Spinal cord (tissue), 10 donors: ENCODE results near the gene MITF. TPM values are rescaled to one million over a fixed set of nuclear protein-coding genes. Genes with fewer than 3 reads are reported as not detected.

ENCODE experiments used
- DNase-seq, 6 donors: peaks; one replicate each; pipeline versions ENCODE4 v3.0.0 to v3.0.0-alpha.2; 2013 to 2015; ENCODE audit warnings: low spot score in 6 of 6, low read depth in 4 of 6
- H3K27ac ChIP-seq: one replicate; pipeline ENCODE4 v1.5.1; 2013; ENCODE audit warnings: low read depth, low read length, control low read depth
- H3K27me3 ChIP-seq: one replicate; pipeline ENCODE4 v1.6.1; 2013; ENCODE audit warnings: low read length; ENCODE audit not compliant: control insufficient read depth, insufficient read depth
- H3K36me3 ChIP-seq: one replicate; pipeline ENCODE4 v1.6.1; 2013; ENCODE audit warnings: low read length; ENCODE audit not compliant: control insufficient read depth, insufficient read depth
- H3K4me1 ChIP-seq: one replicate; pipeline ENCODE4 v1.6.1; 2013; ENCODE audit warnings: low read length; ENCODE audit not compliant: control insufficient read depth, insufficient read depth
- H3K4me3 ChIP-seq: one replicate; pipeline ENCODE4 v1.5.1; 2013; ENCODE audit warnings: low read depth, low read length, control low read depth
- H3K9me3 ChIP-seq: one replicate; pipeline ENCODE4 v1.6.1; 2013; ENCODE audit warnings: low read length; ENCODE audit not compliant: control insufficient read depth, insufficient read depth
- WGBS: methylation state at CpG from one replicate; pipeline ENCODE4 v1.1.5; 2013; ENCODE audit warnings: missing lambda C conversion rate; ENCODE audit not compliant: insufficient coverage; 5-methylcytosine and 5-hydroxymethylcytosine counted together
- polyA plus RNA-seq, 2 donors: library from polyadenylated mRNA; unstranded; fragments of 120-200 nt; gene quantifications; one replicate each; pipeline ENCODE4 v1.2.1, GENCODE V29; 2013; ENCODE audit not compliant: insufficient read length in 2 of 2
- total RNA-seq, 2 donors: library from RNA; depleted of rRNA in 1 of 2; stranded (reverse); fragments of 120-200 nt in 1 of 2; fragments of >200 nt in 1 of 2; gene quantifications; one replicate each; pipeline versions ENCODE4 v1.2.3 to v1.2.4, GENCODE V29; 2013 to 2014
- donor health status: healthy.

The MITF gene
- total and polyA plus RNA-seq, 4 donors, result 4.5 to 11.7 (median 9.0) TPM

- no peak overlapping the region for H3K27ac ChIP-seq
- DNase-seq, result no peak
- H3K36me3 ChIP-seq, result no peaks in the 10 kb centered on the region
- no peaks in the 10 kb centered on the region for H3K4me1 ChIP-seq
- H3K27me3 ChIP-seq, result no peaks in the 10 kb centered on the region
- no peaks in the 10 kb centered on the region for H3K9me3 ChIP-seq
- no CpG with 5 or more reads among the region's 4 CpGs for WGBS
- no peak overlapping the region for H3K4me3 ChIP-seq
These were observed 64.5 kb downstream of the MITF start for GRCh38 chr3:69803681-69804270.

- H3K27ac ChIP-seq, result no peak overlapping the region
- no CpG with 5 or more reads among the region's 4 CpGs for WGBS
- H3K4me3 ChIP-seq, result no peak overlapping the region
- no peaks in the 10 kb centered on the region for H3K9me3 ChIP-seq
- H3K4me1 ChIP-seq, result no peaks in the 10 kb centered on the region
- no peaks in the 10 kb centered on the region for H3K27me3 ChIP-seq
- no peaks in the 10 kb centered on the region for H3K36me3 ChIP-seq
- DNase-seq, result no peak
These were observed 66.2 kb downstream of the MITF start for GRCh38 chr3:69805491-69805890.

- H3K36me3 ChIP-seq, result no peaks in the 10 kb centered on the region
- WGBS, result no CpG with 5 or more reads among the region's 1 CpG
- no peak for DNase-seq
- no peaks in the 10 kb centered on the region for H3K9me3 ChIP-seq
- no peak overlapping the region for H3K4me3 ChIP-seq
- H3K27ac ChIP-seq, result no peak overlapping the region
- no peaks in the 10 kb centered on the region for H3K27me3 ChIP-seq
- H3K4me1 ChIP-seq, result no peaks in the 10 kb centered on the region
These were observed 67.6 kb downstream of the MITF start for GRCh38 chr3:69806735-69807438.

- no peaks in the 10 kb centered on the region for H3K36me3 ChIP-seq
- H3K4me3 ChIP-seq, result no peak overlapping the region
- no peaks in the 10 kb centered on the region for H3K9me3 ChIP-seq
- H3K4me1 ChIP-seq, result no peaks in the 10 kb centered on the region
- no peak for DNase-seq
- no CpG with 5 or more reads among the region's 1 CpG for WGBS
- H3K27me3 ChIP-seq, result no peaks in the 10 kb centered on the region
- H3K27ac ChIP-seq, result no peak overlapping the region
These were observed 68.4 kb downstream of the MITF start for GRCh38 chr3:69807674-69808073.

GRCh38 chr3:69809076-69809835, 70.0 kb downstream of the MITF start:
- Histone ChIP-seq H3K27ac (no peak overlapping the region), H3K27me3 (no peaks in the 10 kb centered on the region), H3K4me1 (no peaks in the 10 kb centered on the region), H3K36me3 (no peaks in the 10 kb centered on the region), H3K4me3 (no peak overlapping the region), H3K9me3 (no peaks in the 10 kb centered on the region)
- DNase-seq, result no peak
- WGBS, result no CpG with 5 or more reads among the region's 1 CpG

GRCh38 chr3:69811452-69812401, 72.5 kb downstream of the MITF start:
- peak in 1 of 6 donors; percentile 50 for DNase-seq
- Histone ChIP-seq H3K36me3 (no peaks in the 10 kb centered on the region), H3K9me3 (no peaks in the 10 kb centered on the region), H3K4me3 (no peak overlapping the region), H3K27me3 (no peaks in the 10 kb centered on the region), H3K4me1 (no peaks in the 10 kb centered on the region), H3K27ac (no peak overlapping the region)
- WGBS, result 93% methylated on average over 3 of the region's 4 CpGs

GRCh38 chr3:69815970-69816369, 76.7 kb downstream of the MITF start:
- H3K36me3 ChIP-seq, result no peaks in the 10 kb centered on the region
- no CpG with 5 or more reads among the region's 1 CpG for WGBS
- no peaks in the 10 kb centered on the region for H3K4me1 ChIP-seq
- no peaks in the 10 kb centered on the region for H3K27me3 ChIP-seq
- no peak overlapping the region for H3K4me3 ChIP-seq
- H3K27ac ChIP-seq, result no peak overlapping the region
- no peak for DNase-seq
- no peaks in the 10 kb centered on the region for H3K9me3 ChIP-seq

GRCh38 chr3:69817988-69818387, 78.7 kb downstream of the MITF start:
- WGBS, result no CpG with 5 or more reads among the region's 2 CpGs
- Histone ChIP-seq H3K4me3 (no peak overlapping the region), H3K27me3 (no peaks in the 10 kb centered on the region), H3K36me3 (no peaks in the 10 kb centered on the region), H3K9me3 (no peaks in the 10 kb centered on the region), H3K4me1 (no peaks in the 10 kb centered on the region), H3K27ac (no peak overlapping the region)
- DNase-seq, result no peak

- no peaks in the 10 kb centered on the region for H3K4me1 ChIP-seq
- no peaks in the 10 kb centered on the region for H3K9me3 ChIP-seq
- no peak overlapping the region for H3K4me3 ChIP-seq
- H3K27me3 ChIP-seq, result no peaks in the 10 kb centered on the region
- DNase-seq, result peak in 1 of 6 donors; percentile 49
- 92% methylated on average over 2 of the region's 3 CpGs for WGBS
- no peak overlapping the region for H3K27ac ChIP-seq
- no peaks in the 10 kb centered on the region for H3K36me3 ChIP-seq
These were observed 80.0 kb downstream of the MITF start for GRCh38 chr3:69819282-69819681.
